Erythroblast (primary cell): ENCODE results near the gene CHADL.

ENCODE experiments used
- GATA1 ChIP-seq: IDR thresholded peaks from 2 replicates; pipeline ENCODE4 v1.6.1; 2011; ENCODE audit warnings: low read depth, mild to moderate bottlenecking, control low read depth, low read length, moderate library complexity
- POLR2A ChIP-seq: IDR thresholded peaks from 2 replicates; pipeline ENCODE4 v1.6.1; 2011; ENCODE audit warnings: mild to moderate bottlenecking, low read length

DNA sequence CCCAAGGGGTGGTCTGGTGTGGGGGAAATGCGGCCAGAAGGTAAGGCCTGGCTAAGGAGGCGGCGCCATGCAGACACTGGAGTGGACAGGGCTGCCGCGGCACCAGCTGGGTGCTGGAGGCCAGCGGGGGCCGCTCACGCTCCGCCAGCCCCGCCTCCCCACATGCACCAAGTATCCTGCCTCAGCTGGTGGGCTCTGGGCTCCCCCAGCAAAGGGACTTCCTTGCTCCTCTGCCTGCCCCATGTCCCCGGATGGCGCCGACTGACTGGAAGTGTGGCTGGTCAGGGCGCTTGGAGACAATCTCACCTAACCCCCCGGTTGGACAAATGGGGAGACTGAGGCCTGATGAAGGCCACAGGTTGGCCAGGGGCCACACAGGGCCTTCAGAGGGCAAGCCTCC, 7.6 kb upstream of the CHADL start:
- TF ChIP-seq POLR2A = no peak
- TF ChIP-seq GATA1 = no peak
